ENCODE measurements around the gene PAK4.

The PAK4 gene

DNA sequence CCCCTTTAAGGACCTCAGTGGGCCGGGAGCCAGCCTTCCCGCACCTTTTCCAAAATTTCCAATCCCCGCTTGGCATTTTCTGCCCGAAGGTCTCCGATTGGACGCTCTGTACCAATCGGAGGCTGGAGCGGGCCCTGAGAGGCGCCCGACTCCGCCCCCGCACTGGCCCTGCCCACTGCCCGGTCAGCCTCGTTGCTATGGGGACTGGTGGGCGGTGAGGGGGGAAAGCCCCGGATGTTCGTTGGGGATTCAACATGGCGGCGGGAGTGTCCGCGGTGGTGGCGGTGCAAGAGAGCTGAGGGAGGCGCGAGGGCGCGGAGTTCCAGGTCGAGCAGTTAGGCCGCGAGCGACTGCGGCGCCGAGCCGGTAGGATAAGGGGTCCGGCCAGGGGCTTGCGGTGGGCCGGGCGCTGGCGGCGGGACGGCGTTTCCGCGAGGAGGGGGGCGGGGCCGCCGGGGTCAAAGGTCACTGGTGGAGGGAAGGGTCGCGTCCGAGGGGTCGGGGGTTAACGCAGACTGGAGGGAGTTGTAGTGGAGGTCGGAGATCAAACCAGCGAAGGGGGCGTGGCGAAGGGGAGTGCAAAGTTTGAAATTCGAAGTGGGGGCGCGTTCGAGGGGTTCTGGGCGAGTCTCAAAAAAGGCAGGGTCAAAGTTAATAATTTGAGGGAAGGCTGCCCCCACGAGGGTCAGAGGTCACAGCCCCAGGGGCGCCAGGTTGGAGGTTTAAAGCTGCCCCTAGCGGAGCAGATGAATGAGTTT, at the start of gene PAK4:
TSS of gene PAK4 (plus strand) at position 233 of the 758 bp plus-strand sequence. CDS start 43,768 bp downstream, outside the sequence.
- Histone ChIP-seq H3K4me3 (ENCODE audit: low read length) (peak within 1 kb of the TSS; percentile 85), H3K9me3 (ENCODE audit: control insufficient read depth, low read depth, low read length) (no peaks in the 10 kb centered on the region), H3K27ac (ENCODE audit: low read length) (no peak within 1 kb of the TSS), H3K36me3 (ENCODE audit: control insufficient read depth, low read depth, low read length) (no peaks in the 10 kb centered on the region), H3K27me3 (ENCODE audit: control insufficient read depth, insufficient read depth, low read length) (no peaks in the 10 kb centered on the region), H3K9ac (ENCODE audit: low read length) (peak within 1 kb of the TSS; percentile 72), H3K4me1 (ENCODE audit: control insufficient read depth, low read depth, low read length) (peaks cover 8% of the 10 kb centered on the region)

DNA sequence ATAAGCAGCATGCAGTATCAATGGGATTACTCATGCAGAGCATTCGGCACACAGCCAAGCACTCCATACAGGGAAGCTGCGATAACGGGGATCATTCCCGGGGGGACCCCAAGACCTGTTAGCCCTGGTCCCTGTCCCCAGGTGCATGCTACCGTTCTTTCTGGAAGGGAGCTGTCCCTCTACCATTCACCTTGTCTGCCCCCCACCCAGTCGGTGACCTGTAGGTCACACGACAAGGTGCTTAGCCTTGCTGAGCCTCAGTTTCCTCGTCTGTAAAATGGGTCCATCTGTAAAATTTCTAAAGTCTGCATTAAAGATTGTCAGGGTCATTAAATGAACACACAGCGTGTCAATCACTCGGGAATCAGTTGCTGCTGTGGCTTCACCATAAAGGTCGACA, 48.3 kb upstream of the PAK4 start:
- Histone ChIP-seq H3K4me1 (ENCODE audit: control insufficient read depth, low read depth, low read length) (no peaks in the 10 kb centered on the region), H3K27me3 (ENCODE audit: control insufficient read depth, insufficient read depth, low read length) (peaks cover 3% of the 10 kb centered on the region), H3K4me3 (ENCODE audit: low read length) (no peak overlapping the region), H3K9me3 (ENCODE audit: control insufficient read depth, low read depth, low read length) (no peaks in the 10 kb centered on the region), H3K9ac (ENCODE audit: low read length) (no peak overlapping the region), H3K36me3 (ENCODE audit: control insufficient read depth, low read depth, low read length) (no peaks in the 10 kb centered on the region), H3K27ac (ENCODE audit: low read length) (no peak overlapping the region)

DNA sequence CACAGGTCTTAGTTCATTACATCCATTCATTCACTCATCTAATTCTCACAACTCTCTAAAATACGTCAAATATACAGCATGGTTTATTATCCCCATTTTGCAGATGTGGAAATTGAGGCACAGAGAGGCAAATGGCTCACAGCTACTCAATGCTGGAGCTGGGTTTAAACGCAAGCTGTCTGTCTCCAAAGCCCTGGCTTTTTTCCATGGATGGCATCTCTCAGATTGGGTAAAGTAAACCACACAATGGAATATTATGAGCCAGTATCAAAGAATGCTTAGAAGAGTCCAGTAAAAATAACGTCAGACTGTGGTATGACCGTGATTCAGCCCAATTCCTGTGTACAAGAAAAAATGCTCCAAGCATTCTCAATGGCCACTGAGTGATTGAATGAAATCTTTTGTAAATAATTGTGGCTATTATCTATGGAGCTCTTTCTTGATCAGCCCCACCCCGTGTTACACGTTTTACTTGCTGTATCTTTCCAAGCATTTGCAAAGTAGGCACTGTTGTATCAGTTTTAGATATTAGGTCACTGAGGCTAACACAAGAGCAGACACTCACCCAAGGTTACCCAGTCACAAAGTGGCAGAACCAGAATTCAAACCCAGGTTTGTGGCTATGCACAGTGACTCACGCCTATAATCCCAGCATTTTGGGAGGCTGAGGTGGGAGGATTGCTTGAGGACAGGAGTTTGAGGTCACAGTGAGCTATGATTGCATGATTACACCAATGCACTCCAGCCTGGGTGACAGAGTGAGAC, 47.0 kb upstream of the PAK4 start:
- peaks cover 16% of the 10 kb centered on the region for H3K27me3 ChIP-seq (ENCODE audit: control insufficient read depth, insufficient read depth, low read length)

DNA sequence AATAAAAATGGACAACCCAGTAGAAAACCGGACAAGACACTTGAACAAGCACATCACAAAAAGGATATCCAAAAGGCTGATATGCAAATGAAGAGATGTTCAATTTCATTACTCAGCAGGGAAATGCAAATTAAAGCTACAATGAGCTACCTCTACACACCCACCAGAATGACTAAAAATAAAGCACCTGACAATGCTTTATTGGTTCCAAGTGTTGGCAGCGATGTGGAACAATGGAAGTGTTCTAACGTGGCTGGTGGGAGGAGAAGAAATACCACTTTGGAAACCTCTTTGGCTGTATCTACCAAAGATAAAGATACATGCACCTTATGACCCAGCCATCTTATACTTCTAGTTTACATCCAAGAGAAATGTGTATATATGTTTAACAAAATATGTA, 45.2 kb upstream of the PAK4 start:
- no peak overlapping the region for H3K27ac ChIP-seq (ENCODE audit: low read length)

More for the DNA sequence above, 47.0 kb upstream of the PAK4 start:
- H3K4me1 ChIP-seq (ENCODE audit: control insufficient read depth, low read depth, low read length), result peaks cover 8% of the 10 kb centered on the region
- H3K9ac ChIP-seq (ENCODE audit: low read length), result no peak overlapping the region
- H3K36me3 ChIP-seq (ENCODE audit: control insufficient read depth, low read depth, low read length), result no peaks in the 10 kb centered on the region
- H3K4me3 ChIP-seq (ENCODE audit: low read length), result no peak overlapping the region
- H3K27ac ChIP-seq (ENCODE audit: low read length), result no peak overlapping the region
- H3K9me3 ChIP-seq (ENCODE audit: control insufficient read depth, low read depth, low read length), result no peaks in the 10 kb centered on the region

DNA sequence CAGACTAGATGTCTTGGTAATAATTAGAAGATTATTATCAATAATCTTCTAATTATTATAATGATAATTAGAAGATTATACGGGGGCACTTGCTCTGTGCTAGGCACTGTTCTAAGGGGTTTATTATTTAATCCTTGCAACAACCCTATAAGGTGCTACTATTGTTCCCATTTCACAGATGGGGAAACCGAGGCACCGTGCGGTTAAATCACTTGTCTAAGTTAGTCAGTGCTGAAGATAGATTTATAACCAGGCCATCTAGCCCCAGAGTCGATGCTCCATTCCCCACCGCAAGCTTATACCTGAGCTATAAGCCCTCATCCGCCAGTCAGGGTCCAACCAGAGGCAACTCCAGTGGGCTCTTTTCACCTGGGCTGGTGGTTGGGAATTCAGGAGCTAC, 43.4 kb upstream of the PAK4 start:
- Histone ChIP-seq H3K9ac (ENCODE audit: low read length) (no peak overlapping the region), H3K9me3 (ENCODE audit: control insufficient read depth, low read depth, low read length) (no peaks in the 10 kb centered on the region), H3K36me3 (ENCODE audit: control insufficient read depth, low read depth, low read length) (no peaks in the 10 kb centered on the region), H3K27ac (ENCODE audit: low read length) (no peak overlapping the region), H3K27me3 (ENCODE audit: control insufficient read depth, insufficient read depth, low read length) (peaks cover 38% of the 10 kb centered on the region), H3K4me3 (ENCODE audit: low read length) (no peak overlapping the region), H3K4me1 (ENCODE audit: control insufficient read depth, low read depth, low read length) (peaks cover 8% of the 10 kb centered on the region)

More for the DNA sequence above, 45.2 kb upstream of the PAK4 start:
- peaks cover 8% of the 10 kb centered on the region for H3K4me1 ChIP-seq (ENCODE audit: control insufficient read depth, low read depth, low read length)
- H3K4me3 ChIP-seq (ENCODE audit: low read length), result no peak overlapping the region
- H3K36me3 ChIP-seq (ENCODE audit: control insufficient read depth, low read depth, low read length), result no peaks in the 10 kb centered on the region
- no peak overlapping the region for H3K9ac ChIP-seq (ENCODE audit: low read length)
- H3K9me3 ChIP-seq (ENCODE audit: control insufficient read depth, low read depth, low read length), result no peaks in the 10 kb centered on the region
- H3K27me3 ChIP-seq (ENCODE audit: control insufficient read depth, insufficient read depth, low read length), result peaks cover 33% of the 10 kb centered on the region

DNA sequence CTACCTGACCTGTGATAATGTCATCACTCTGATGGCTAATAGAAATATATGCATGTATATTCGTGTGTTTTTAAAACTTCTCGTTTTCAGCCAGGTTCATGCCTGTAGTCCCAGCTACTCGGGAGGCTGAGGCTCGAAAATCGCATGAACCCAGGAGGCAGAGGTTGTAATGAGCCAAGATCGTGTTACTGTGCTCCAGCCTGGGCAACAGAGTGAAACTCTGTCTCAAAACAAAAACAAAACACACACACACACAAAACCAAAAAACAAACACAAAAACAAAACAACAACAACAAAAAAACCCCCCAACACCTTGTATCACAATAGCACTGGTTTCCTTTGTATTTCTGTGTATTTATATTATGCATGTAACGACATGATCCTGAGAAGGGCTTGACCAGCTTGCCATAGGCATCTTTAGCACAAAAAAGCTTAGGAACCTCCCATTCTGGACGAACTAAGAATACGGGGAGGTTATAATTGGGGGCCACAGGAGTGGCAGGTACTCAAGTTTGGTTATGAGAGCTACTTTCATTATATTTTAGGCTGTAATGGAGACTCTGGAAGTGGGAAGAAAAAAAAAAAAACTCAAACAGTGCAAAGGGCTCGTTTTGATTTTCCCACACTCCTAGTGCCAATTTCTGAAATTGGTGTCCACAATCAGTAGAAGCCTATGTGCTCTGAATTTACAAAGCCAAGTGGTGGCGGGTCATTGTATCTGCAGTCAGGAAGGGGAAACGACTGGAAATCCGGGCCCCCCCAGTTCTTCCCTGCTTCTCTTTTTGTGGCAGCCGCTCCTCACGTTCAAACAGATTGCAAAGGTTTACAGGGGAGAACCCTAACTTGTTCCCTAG, 42.6 kb upstream of the PAK4 start:
- H3K36me3 ChIP-seq (ENCODE audit: control insufficient read depth, low read depth, low read length), result no peaks in the 10 kb centered on the region
- peaks cover 38% of the 10 kb centered on the region for H3K27me3 ChIP-seq (ENCODE audit: control insufficient read depth, insufficient read depth, low read length)
- no peaks in the 10 kb centered on the region for H3K9me3 ChIP-seq (ENCODE audit: control insufficient read depth, low read depth, low read length)
- peak overlapping the region; percentile 59 for H3K4me3 ChIP-seq (ENCODE audit: low read length)
- no peak overlapping the region for H3K9ac ChIP-seq (ENCODE audit: low read length)
- no peak overlapping the region for H3K27ac ChIP-seq (ENCODE audit: low read length)
- peaks cover 8% of the 10 kb centered on the region for H3K4me1 ChIP-seq (ENCODE audit: control insufficient read depth, low read depth, low read length)

DNA sequence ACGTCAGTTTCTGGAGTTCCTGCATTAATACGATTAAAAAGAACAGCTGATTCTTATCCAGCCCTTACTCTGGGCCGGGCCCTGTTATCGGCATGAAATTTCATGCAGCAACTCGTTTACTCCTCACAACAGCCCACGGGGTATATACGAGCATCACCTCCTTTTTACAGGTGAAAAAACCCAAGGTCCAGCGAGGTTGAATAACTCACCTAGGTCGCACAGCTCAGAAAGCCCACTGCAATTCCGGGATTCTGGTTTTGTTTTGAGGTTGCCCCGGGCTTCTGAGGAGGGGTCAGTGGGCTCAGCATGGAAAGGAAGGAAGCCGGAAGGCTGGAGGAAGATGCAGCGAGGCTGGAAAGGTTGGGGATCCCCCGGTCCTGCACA, 42.0 kb upstream of the PAK4 start:
- no peak overlapping the region for H3K27ac ChIP-seq (ENCODE audit: low read length)
- peak overlapping the region; percentile 59 for H3K4me3 ChIP-seq (ENCODE audit: low read length)
- H3K4me1 ChIP-seq (ENCODE audit: control insufficient read depth, low read depth, low read length), result peaks cover 8% of the 10 kb centered on the region
- H3K36me3 ChIP-seq (ENCODE audit: control insufficient read depth, low read depth, low read length), result no peaks in the 10 kb centered on the region
- H3K9me3 ChIP-seq (ENCODE audit: control insufficient read depth, low read depth, low read length), result no peaks in the 10 kb centered on the region
- H3K27me3 ChIP-seq (ENCODE audit: control insufficient read depth, insufficient read depth, low read length), result peaks cover 38% of the 10 kb centered on the region
- no peak overlapping the region for H3K9ac ChIP-seq (ENCODE audit: low read length)

DNA sequence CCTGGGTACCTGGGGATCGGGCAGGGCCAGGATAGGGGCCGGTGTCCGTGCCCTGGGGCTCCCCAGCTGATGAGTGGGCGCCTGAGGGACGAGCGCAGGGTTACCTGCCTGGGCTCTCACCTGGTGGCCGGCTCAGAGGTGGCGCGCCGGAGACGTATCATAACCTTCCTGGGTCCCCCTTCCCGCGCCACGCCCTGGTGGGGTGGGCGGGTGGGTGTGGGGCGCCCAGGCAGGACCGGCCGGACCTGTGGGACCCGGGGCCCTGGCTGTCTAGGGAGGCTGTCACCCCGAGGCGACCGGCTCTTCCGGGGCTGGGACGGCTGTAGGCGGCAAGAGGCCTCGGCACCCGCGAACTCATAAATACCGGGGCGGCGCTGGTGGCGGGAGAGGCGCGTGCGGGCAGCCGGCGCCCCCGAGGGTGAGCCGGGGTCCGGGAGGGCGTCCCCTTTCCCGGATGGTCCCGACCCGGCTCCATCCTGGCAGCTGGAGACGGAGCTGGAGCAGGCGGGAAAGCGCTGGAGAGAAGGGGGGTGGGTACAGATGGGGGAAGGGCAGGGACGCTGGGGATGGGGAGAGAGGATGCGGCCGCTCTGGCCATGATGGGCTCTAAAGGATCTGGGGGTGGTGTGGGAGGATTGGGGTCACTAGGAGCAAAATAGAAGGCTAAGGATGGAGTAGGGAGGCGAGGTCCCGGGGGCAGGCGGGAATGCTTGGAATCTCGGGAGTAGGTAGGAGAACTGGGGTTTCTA, 41.4 kb upstream of the PAK4 start, which contains the start of gene ACP7:
TSS of gene ACP7 (plus strand) at position 386 of the 749 bp plus-strand sequence. CDS start 902 bp downstream, outside the sequence.
- no peak within 1 kb of the TSS for H3K9ac ChIP-seq (ENCODE audit: low read length)
- peak within 1 kb of the TSS; percentile 59 for H3K4me3 ChIP-seq (ENCODE audit: low read length)
- no peaks in the 10 kb centered on the region for H3K9me3 ChIP-seq (ENCODE audit: control insufficient read depth, low read depth, low read length)
- no peak within 1 kb of the TSS for H3K27ac ChIP-seq (ENCODE audit: low read length)
- no peaks in the 10 kb centered on the region for H3K36me3 ChIP-seq (ENCODE audit: control insufficient read depth, low read depth, low read length)
- H3K4me1 ChIP-seq (ENCODE audit: control insufficient read depth, low read depth, low read length), result peaks cover 8% of the 10 kb centered on the region
- H3K27me3 ChIP-seq (ENCODE audit: control insufficient read depth, insufficient read depth, low read length), result peaks cover 38% of the 10 kb centered on the region

DNA sequence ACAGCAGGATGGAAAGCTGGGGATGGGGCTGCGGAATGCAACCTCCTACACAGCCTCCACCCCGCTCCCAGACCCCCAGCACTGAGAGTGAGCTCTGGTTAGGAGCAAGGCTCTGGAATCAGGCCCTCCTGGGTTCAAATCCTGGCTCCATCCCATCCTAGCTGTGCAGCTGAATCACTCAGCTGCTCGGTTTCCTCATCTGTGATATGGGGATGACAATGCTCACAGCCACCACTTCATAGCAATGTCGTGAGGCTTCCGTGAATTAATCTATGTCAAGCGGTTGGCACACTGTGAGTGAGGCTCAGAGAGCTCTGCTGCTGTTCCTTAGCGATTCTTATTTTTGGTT, 40.9 kb upstream of the PAK4 start:
- no peaks in the 10 kb centered on the region for H3K9me3 ChIP-seq (ENCODE audit: control insufficient read depth, low read depth, low read length)
- H3K27ac ChIP-seq (ENCODE audit: low read length), result no peak overlapping the region
- H3K27me3 ChIP-seq (ENCODE audit: control insufficient read depth, insufficient read depth, low read length), result peaks cover 38% of the 10 kb centered on the region
- H3K4me3 ChIP-seq (ENCODE audit: low read length), result peak overlapping the region; percentile 45
- H3K9ac ChIP-seq (ENCODE audit: low read length), result no peak overlapping the region
- H3K4me1 ChIP-seq (ENCODE audit: control insufficient read depth, low read depth, low read length), result peaks cover 8% of the 10 kb centered on the region
- H3K36me3 ChIP-seq (ENCODE audit: control insufficient read depth, low read depth, low read length), result no peaks in the 10 kb centered on the region

DNA sequence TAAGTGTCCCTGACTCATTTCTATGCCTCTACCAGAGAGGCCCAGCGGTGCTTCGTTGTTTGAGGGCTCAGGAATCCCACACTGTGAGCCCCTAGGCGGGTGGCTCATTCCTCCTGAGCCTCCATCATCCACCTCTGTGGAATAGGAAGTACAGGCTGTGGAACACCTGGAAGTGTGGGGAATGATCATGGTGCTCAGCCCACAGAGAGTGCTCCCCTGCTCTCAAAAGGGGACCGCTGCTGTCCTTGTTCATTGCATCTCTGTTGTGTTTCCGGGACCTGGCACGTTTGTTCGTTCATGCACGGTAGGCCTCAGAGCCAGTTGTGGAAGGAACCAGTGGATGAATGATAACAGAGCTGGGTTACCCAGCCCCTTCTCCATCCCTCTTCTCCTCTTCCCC, 40.2 kb upstream of the PAK4 start:
- no peak overlapping the region for H3K4me3 ChIP-seq (ENCODE audit: low read length)
- no peak overlapping the region for H3K27ac ChIP-seq (ENCODE audit: low read length)
- peaks cover 38% of the 10 kb centered on the region for H3K27me3 ChIP-seq (ENCODE audit: control insufficient read depth, insufficient read depth, low read length)
- H3K36me3 ChIP-seq (ENCODE audit: control insufficient read depth, low read depth, low read length), result no peaks in the 10 kb centered on the region
- H3K9ac ChIP-seq (ENCODE audit: low read length), result no peak overlapping the region
- peaks cover 8% of the 10 kb centered on the region for H3K4me1 ChIP-seq (ENCODE audit: control insufficient read depth, low read depth, low read length)
- H3K9me3 ChIP-seq (ENCODE audit: control insufficient read depth, low read depth, low read length), result no peaks in the 10 kb centered on the region

DNA sequence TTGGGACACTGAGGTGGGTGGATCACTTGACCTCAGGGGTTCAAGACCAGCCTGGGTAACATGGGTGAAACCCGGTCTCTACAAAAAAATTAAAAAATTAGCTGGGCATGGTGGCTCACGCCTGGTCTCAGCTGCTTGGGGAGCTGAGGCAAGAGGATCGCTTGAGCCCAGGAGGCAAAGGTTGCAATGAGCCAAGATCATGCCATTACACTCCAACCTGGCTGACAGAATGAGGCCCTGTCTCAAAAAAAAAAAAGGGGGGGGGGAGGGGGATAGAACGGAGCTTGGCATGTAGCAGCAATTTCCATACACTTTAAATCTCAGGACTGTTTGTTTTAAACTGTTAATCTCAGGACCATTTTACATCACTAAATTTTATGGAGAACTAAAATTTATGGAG, 39.2 kb upstream of the PAK4 start:
- Histone ChIP-seq H3K36me3 (ENCODE audit: control insufficient read depth, low read depth, low read length) (no peaks in the 10 kb centered on the region), H3K27me3 (ENCODE audit: control insufficient read depth, insufficient read depth, low read length) (peaks cover 38% of the 10 kb centered on the region), H3K27ac (ENCODE audit: low read length) (no peak overlapping the region), H3K9me3 (ENCODE audit: control insufficient read depth, low read depth, low read length) (no peaks in the 10 kb centered on the region), H3K4me3 (ENCODE audit: low read length) (no peak overlapping the region), H3K4me1 (ENCODE audit: control insufficient read depth, low read depth, low read length) (peaks cover 8% of the 10 kb centered on the region), H3K9ac (ENCODE audit: low read length) (no peak overlapping the region)
